GM19351 (cell line): ENCODE results near the gene RPL31.

Experiments used
- ATAC-seq: cut with Tn5 transposase; IDR thresholded peaks from one replicate; pipeline ENCODE4 v1.9.1; 2021; ENCODE audit warnings: mild to moderate bottlenecking, moderate library complexity; ENCODE audit not compliant: unreplicated experiment

RPL31 gene

DNA sequence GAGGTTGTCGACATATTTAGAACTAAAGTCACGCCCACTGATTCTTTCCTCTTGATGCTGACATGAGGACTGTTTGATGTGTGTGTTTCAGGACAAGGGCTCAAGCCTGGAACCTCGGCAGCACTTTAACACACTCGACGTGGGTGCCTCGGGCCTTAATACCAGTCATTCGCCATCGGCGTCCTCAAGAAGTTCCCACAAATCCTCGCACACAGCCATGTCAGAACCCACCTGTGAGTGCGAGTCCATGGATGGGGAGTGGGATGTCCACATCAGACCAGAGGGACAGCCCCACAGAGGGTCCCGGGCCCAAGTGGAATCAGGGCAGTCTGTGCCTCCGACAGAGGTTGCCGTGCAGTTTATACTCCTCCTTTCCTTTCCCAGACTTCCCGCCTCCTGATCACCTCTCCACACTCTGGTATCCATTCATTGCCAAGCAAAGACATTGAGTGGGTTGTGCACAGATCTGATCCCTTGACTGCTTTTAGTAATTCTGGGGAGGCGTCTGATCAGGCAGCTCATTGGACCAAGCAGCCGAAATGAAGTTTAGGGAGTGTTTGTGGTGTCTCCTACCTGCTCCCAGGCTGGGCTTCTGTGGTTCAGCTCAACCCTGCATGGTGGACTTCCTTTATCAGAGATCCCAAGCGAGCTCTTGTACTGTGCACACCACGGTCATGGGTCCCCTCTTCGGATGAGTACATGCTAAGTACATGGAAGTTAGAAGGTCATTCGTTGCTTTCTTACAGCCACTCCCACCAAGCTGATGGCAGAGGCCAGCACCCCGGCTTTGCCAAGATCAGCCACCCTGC is 27.2 kb upstream of the RPL31 start:
- ATAC-seq, result no peak

DNA sequence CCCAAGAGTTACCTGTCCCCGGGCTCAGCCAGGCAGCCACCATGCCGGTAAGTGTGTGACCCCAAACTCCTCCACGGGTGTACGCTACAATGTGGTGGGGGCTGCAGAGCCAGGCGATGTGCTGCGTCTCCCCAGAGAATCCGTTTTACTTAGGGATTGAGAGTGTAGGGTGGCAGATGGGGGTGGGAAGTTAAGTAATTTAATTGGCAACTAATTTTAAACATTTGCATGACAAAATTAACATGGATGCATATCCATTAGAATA is 26.6 kb upstream of the RPL31 start:
- no peak for ATAC-seq

DNA sequence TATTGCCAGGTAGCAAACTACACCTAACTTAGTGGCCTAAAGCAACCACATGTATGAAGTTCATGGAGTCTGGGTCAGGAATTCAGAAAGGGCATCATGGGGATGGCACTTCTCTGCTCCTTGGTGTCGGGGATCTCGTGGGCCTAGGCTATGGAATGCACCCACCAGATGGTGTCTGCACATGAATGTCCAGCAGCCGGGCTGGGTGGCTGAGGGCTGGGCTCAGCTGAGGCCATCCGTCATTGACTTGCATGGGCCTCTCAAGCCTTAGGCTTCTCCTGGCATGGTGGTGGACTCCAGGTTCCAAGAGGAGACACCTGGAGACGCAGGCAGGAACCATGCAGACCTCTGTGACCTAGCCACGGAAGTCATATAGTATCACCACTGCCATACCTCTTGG is 26.0 kb upstream of the RPL31 start:
- ATAC-seq, result no peak

DNA sequence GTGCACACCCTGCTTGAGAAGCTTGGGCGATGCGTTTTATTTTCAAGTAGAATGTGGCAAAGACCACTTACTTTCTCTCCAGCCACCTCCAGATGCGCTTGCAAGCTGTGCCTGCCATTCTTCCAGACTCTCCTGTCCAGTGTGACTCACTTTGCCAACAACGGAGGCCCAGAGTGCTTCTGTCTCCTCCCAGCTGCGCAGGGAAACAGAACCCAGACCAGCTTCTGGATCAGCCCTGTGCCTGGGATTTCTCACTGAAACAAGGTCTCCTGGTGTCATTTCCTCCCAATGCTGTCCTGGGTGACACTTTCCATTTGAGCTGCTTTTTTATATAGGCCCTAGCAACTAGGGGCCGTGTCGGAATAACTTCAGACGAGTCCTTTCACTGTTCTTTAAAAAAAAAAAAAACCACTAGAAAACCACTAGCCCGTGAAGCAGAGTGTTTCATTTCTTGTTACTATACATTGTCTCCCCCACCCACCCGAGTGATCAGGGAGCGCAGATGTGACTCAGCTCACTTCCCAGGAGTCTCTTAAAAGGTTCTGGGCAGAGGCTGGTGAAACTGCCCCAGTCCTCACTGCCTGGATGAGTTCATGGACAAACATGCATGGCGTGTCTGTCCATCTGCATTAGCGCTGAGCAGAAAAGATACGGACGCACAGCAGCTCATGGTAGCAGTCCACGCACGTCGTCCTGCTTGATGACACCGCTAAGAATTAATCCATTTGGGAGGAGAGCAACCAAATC is 25.3 kb upstream of the RPL31 start:
- ATAC-seq, result peak; percentile 80

DNA sequence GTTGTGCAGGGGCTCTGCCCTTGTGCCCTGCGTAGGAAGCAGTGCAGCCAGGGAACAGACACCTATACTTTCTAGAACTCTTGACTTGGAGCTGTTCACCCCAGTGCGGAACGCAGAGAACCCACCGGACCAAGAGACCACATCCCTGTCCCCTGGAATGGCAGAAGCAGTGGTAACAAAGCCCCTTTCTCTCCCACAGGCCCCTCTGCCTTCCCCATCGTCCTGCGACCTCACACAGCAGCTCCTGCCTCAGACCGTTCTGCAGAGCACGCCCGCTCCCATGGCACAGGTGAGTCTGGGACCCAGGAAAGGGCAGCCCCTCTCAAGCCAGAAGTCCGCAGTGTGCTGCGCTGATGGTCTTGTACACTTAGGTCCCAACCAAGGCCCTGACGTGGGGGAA is 24.6 kb upstream of the RPL31 start:
- ATAC-seq, result no peak

DNA sequence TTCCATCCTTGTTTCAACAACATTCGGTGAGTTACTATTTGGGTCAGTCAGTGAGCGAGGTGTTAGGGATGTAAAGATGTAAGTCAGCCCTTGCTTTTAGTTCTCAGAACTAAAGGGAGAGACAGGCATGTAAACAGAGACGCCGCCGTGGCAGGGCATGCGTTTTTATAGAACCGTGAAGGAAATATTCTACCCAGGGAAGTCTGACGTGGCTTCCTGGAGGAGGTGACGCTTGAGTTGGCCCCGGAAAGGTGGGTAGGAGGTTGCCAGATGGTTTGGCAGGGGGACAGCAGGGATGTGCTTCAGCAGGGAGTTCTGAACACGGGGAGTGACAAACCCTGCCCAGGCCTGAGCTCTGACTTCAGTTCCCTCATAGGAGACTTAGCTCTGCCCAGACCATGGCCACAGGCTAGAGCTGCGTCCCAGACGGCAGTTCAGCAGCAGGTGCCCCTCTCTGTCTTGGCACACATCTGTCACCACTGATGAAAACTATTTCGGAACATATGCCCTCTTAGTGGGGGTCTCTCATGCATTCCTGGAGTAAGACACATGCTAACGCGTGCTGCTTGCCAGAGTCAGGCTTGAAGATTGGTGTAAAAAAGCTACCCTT is 23.4 kb upstream of the RPL31 start:
- ATAC-seq, result no peak

DNA sequence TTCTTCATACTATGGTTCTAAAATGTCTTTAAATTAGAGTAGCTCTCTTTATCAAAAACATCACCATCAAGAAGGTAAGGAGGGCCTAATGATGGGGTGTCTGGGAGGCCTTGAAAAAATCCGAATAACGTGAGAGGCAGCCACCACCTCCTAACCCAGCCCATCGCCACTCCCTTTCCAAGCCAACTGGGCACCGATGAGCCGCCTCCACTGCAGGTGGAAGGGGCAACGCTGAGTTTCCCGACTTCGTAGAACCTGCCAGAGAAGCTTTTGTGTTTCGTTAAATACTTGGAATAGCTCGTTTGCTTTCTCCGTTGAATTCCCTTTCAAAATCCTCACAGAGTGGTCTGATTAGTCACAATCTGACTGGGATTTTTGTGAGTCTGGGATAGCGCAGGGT is 22.0 kb upstream of the RPL31 start:
- ATAC-seq, result no peak

DNA sequence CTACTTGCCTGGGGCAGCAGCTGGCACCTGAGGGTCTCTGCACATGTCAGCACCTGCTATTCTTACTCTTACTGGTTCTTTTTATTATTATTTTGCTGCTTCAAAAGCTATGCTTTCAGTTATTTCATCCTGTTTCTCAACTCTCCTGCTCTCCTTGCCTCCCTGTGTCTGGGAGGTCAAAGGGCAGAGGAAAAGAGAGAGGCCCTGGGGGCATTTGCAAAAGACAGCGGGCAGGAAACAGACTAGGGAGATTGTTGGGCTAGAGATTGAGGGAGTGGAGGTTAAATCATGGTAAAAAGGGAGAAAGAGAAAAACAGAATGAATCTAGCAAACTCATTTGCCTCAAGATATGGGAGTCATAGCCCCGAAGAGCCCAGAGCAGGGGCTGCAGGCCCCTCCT is 21.1 kb upstream of the RPL31 start:
- ATAC-seq, result no peak

DNA sequence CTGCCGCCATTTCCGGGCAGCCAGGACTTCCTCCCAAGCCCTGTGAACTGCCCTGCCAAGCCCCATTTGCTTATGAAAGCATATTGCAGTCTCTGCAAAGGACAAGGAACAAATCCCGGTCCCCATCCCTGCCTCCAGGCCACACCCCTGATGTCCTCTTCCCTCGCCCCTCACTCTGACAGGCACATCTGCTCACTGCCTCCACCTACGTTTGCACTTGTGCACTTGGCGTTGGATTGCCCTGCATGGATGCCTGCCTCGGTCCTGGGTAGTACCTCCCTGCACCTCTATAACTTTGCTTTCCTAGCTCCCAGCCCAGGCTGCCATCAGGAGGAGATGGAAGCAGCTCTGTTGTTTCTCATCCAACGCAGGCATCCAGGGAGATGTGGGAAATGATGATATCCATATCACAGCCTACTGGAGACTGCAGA is 19.6 kb upstream of the RPL31 start:
- ATAC-seq, result no peak

DNA sequence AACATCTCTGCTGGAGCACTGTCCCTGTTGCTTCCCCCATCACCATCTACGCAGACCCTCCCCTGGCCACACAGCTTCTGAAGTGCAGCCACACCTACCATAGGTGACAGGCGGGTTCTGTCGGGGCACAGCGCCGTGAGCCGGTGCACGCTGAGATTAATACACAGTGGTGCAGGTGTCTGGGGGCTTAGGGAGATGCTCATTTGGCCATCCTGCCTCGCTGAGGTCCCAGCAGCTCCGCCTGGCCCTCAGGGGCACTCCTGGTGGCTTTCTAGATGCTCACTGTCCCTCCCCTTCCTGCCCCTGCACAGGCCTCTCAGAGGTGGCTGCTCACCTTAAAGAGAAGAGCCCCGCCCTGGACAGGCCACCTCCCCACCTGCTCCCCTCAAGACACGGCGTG is 18.9 kb upstream of the RPL31 start:
- no peak for ATAC-seq

DNA sequence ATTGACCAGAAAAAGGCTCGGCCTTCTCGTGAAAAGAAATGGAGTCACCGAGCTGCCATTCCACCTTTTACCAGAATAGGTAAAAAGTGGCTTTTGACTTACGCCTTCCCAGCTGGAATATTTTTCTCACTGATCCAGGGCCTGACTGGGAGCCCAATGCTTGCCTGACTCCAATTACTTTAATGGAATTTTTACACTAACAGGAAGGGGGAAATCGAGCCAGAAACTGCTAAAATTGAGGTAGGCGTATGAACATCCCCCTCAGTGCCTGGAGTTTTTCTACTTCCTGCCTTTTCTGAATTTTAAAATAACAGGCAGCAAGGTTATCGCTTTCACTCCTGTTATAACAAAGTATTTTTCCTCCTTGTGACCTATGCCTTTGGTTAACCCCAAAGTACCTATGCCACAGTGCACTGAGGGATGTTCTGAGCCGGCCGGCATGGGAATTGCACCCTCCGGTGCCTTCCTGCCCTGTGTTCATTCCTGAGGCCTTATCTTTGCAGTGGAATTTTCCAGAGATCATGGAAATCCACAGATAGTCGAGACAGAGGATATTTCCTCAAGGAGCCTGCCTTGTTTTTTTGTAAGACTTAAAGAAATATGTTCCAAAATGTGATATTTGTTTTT is 18.3 kb upstream of the RPL31 start:
- no peak for ATAC-seq

DNA sequence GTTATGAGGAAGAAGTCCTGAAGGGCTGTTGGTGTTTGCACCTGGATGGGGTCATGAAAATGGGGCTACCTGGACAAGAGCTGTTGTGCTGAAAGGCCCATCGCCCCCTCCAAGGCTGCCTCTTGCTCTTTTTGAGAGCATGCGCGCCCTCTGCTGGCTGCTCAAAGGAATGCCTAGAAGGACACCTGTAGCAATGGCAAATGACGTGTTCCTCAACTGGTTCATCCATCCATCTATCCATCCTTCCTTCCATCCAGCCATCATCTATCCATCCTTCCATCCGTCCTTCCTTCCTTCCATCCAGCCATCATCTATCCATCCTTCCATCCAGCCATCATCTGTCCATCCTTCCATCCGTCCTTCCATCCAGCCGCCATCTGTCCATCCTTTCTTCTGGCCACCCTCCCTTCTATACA is 17.2 kb upstream of the RPL31 start:
- peak; percentile 59 for ATAC-seq

DNA sequence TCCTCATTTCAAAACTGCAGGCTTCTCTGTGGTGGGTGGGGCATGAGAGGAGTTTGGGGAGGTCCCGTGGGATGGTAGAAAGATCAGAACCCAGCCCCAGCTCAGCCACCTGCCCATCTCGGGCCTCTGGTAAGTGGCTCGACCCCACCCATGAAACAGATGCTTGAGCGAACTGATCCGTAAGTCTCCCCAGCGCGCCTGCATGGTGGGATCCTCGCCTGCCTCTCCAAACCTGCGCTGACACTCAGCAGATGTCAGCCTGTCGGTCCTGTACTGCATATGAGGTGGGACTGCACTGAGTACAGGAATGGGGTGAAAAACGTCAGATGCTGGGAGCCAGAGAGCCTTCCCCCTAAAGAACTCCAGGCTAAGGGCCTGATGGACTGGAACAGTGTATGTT is 15.9 kb upstream of the RPL31 start:
- ATAC-seq, result no peak

DNA sequence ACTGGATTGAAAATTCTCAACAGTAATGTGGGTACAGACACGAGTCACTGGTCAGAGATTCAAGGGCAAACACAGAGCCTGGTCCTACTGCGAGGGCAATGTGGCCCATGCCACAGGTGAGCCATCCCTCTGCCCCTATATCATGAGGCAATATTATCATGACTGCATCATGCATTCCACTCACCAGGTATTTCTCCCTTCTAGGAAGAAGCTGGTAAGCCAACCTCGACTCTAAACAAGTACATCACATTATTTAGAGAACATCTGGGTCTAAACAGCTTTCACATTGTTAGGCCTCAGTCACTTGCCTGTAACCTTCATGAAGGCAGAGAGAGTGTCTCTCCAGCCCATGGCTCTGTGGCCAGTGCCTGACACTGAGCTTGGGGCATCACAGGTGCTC is 14.6 kb upstream of the RPL31 start:
- ATAC-seq, result no peak

DNA sequence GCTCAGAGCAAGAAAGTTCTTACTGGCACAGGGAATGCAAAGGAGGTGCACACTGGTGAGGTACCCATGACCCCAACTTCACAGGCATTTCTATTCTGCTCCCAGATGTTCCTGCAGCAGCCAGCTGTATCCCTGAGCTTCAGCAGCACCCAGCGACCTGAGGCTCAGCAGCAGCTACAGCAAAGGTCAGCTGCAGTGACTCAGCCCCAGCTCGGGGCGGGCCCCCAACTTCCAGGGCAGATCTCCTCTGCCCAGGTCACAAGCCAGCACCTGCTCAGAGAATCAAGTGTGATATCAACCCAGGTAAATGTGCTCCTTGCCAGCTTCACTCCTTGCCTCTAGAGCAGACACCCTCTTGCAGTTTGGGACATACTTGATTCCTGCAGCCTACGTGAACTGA is 14.1 kb upstream of the RPL31 start:
- no peak for ATAC-seq

DNA sequence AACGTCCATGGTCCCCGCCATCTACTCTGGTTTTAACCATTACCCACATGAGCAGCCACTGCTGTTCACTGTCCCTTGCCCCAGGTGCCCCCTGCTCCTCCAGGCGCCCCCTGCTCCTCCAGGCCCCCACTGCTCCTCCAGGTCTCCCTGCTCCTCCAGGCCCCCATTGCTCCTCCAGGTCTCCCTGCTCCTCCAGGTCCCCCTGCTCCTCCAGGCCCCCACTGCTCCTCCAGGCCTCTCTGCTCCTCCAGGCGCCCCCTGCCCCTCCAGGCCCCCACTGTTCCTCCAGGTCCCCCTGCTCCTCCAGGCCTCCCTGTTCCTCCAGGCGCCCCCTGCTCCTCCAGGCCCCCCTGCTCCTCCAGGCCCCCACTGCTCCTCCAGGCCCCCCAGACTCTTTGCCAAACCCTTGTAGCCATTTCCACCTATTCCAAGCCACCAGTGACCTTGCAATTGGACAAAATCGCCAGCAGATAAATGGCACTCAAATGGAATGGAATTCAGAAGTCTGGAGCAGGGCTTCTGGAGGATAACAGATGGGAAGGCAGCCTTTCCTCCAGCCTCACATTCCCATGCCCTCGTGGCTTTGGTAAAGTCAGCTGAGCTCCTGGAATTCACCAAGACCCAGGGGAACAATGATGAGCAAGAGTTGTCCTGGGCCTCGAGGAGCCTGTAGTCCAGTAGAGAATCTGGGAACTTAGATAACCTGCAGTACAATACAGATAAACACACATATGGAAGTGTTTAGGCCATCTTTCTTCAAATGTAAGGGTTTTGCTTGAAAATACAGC is 13.3 kb upstream of the RPL31 start:
- ATAC-seq, result no peak

DNA sequence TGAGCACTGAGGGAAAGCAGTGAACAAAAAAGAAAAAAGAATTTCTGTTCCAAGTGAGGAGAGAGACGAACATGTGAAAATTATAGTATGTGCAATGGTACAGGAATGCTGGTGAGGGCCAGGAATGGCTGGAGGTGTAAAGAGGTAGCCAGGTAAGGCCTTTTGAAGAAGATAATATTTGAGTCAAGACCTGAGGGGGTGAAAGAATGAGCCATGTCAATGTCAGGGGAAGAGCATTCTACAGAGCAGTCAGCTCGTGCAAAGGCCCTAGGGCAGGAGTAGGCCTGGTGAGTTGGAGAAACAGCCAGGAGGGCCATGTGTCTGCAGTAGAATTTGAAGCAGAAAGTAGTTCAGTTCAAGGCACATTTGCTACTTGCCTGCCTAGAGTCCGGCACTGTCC is 12.4 kb upstream of the RPL31 start:
- ATAC-seq, result no peak

DNA sequence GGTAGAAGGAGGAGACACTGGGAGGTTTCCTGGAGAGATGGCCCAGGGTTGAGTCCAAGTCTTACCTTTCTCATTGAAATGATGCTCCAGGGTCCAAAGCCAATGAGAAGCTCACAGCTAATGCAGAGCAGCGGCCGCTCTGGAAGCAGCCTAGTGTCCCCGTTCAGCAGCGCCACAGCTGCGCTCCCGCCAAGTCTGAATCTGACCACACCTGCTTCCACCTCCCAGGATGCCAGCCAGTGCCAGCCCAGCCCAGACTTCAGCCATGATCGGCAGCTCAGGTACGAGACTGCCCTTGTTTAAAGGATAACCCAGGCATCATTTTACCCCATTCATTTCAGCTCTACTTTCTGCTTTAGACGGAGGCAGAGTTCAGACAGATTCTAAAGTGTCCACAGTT is 11.9 kb upstream of the RPL31 start:
- no peak for ATAC-seq

DNA sequence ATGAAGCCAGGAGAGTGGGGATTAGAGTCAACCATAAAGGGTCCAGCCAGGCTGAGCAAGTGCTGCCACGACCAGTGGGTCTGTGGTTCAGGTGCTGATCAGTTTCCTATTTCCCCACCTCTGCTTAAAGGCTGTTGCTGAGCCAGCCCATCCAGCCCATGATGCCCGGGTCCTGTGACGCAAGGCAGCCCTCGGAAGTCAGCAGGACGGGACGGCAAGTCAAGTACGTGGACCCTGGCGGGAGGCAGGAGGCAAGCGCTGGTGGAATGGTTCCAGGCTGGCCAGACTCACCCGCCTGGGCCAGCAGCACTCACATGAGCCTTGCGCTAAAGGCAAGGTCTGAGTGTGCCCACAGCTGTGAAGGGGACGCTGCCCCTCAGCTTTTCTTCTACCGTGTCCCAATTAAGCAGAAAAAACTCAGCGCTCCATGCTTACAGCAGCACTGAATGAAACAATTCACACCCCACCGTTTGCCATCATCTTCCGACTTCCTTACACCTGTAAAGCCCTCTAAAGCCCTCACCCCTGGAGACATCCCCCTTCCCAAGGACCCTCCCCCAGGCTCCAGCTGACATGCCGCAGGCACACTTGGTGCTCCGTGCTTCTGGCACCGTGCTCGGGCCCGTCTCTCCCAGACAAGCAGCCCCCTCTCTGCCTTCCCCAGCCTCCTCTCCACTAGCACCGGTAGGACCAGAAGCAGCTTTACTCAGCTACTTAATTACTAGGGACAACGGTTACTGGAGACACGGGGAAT is 11.3 kb upstream of the RPL31 start:
- ATAC-seq, result no peak

DNA sequence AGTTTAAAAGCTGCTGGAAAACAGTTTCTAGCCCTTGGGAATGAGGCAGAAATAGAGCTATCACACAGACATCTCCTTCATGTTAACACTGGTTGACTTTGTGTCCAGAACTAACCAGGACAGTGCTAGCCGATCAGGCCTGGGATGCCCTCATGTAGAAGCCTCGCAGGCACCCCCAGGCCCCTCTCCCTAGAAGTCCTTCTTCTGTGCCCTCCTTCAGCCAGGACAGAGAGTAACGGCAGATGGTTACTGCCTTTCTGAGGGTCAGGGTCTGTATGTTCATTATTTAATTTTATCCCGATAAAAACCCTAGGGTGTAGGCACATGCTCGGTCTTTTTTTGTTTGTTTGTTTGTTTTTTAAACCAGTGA is 10.7 kb upstream of the RPL31 start:
- no peak for ATAC-seq
